HepG2 (cell line): ENCODE data around the gene IFT172. TPM values are rescaled to one million over a fixed set of nuclear protein-coding genes. Genes with fewer than 3 reads are reported as not detected.

Experiments
- ATAC-seq: fragments of 200-7000 bp; cut with Tn5 transposase; 3 replicates; pipeline ENCODE4 v1.9.1; 2020; ENCODE audit warnings: mild to moderate bottlenecking, moderate library complexity
- BruUV-seq: library from RNA; stranded (reverse); fragments of 400-500 nt; replicated peaks from 2 replicates; lab custom pipeline; 2021; lab: Mats Ljungman, UMichigan
- CTCF ChIA-PET: fragments of 300-600 bp; formaldehyde crosslinking; extraction: SDS; loops from one replicate; lab custom pipeline; 2021; ENCODE audit warnings: low total read pairs, inconsistent platforms, low intra/inter-chr PET ratio; lab: Yijun Ruan, JAX
- POLR2A ChIA-PET: fragments of 350-600 bp; sonication (Branson Sonifier 250); formaldehyde crosslinking; loops from one replicate; lab custom pipeline; 2020; ENCODE audit warnings: antibody characterized with exemption, inconsistent platforms; lab: Yijun Ruan, JAX
- DNase-seq: peaks from one replicate; pipeline ENCODE4 v3.0.0-alpha.2; 2015; ENCODE audit warnings: low spot score
- FAIRE-seq: peaks from 3 replicates; lab custom pipeline; 2011; peaks lifted over from hg19 to GRCh38; lab: Jason Lieb, UNC
- H2AFZ ChIP-seq: one replicate; pipeline ENCODE4 v1.6.1; 2011; ENCODE audit warnings: low read length, inconsistent platforms
- H3K27ac ChIP-seq: fragments of 300-600 bp; 3 replicates; pipeline ENCODE4 v1.8.0; 2011; ENCODE audit warnings: mixed run types, mild to moderate bottlenecking, mixed read lengths, low read length, inconsistent platforms; ENCODE audit not compliant: insufficient read depth; ENCODE audit errors: extremely low read length
- H3K27me3 ChIP-seq, 2 experiments: fragments of 200-600 bp in 1 of 2; 2 replicates in 1 of 2; 3 replicates in 1 of 2; pipeline versions ENCODE4 v1.6.0 to v1.8.0; 2011; ENCODE audit warnings: low read length in 2 of 2, mild to moderate bottlenecking in 2 of 2, moderate library complexity in 2 of 2, inconsistent platforms in 1 of 2; ENCODE audit not compliant: insufficient read depth in 2 of 2, control insufficient read depth in 1 of 2
- H3K36me3 ChIP-seq, 2 experiments: fragments of 200-600 bp in 1 of 2; replicated peaks in 1 of 2; 2 replicates in 1 of 2; 3 replicates in 1 of 2; pipeline versions ENCODE4 v1.5.1 to v1.8.0; 2011; ENCODE audit warnings: low read length in 2 of 2, inconsistent platforms in 1 of 2; ENCODE audit not compliant: insufficient read depth in 2 of 2, control insufficient read depth in 1 of 2
- H3K4me1 ChIP-seq: 2 replicates; pipeline ENCODE4 v1.5.1; 2012; ENCODE audit warnings: low read length, inconsistent platforms; ENCODE audit not compliant: insufficient read depth
- H3K4me2 ChIP-seq: 2 replicates; pipeline ENCODE4 v1.6.0; 2011; ENCODE audit warnings: low read depth, low read length, inconsistent platforms
- H3K4me3 ChIP-seq, 3 experiments: fragments of 200-600 bp in 1 of 3; sonication (generic), shearing (Covaris generic) in 1 of 3; replicated peaks in 1 of 3; 2 replicates each; pipeline ENCODE4 v1.5.1; 2011 to 2016; ENCODE audit warnings: low read length in 3 of 3, inconsistent platforms in 2 of 3, low read depth in 2 of 3, mild to moderate bottlenecking in 2 of 3, control low read depth in 1 of 3, mixed read lengths in 1 of 3; ENCODE audit not compliant: insufficient read depth in 1 of 3
- H3K79me2 ChIP-seq: one replicate; pipeline ENCODE4 v1.6.1; 2011; ENCODE audit warnings: low read length, inconsistent platforms; ENCODE audit not compliant: insufficient read depth
- H3K9ac ChIP-seq: 2 replicates; pipeline ENCODE4 v1.6.0; 2011; ENCODE audit warnings: mild to moderate bottlenecking, low read depth, low read length, inconsistent platforms; ENCODE audit not compliant: insufficient read depth
- H3K9me3 ChIP-seq: 2 replicates; pipeline ENCODE4 v1.5.1; 2012; ENCODE audit warnings: mild to moderate bottlenecking, low read length
- H4K20me1 ChIP-seq: 2 replicates; pipeline ENCODE4 v1.6.0; 2011; ENCODE audit warnings: inconsistent platforms, mild to moderate bottlenecking, low read length, moderate library complexity; ENCODE audit not compliant: insufficient read depth
- CCAR2 ChIP-seq: fragments of 200-400 bp; formaldehyde crosslinking; optimal IDR thresholded peaks from 2 replicates; pipeline ENCODE3; 2018; ENCODE audit warnings: low read depth, mild to moderate bottlenecking, low read length, moderate library complexity
- CREB1 ChIP-seq, 2 experiments: fragments of 450-650 bp in 1 of 2; IDR thresholded peaks; 2 replicates each; pipeline ENCODE4 v1.6.1; 2016 to 2017; ENCODE audit warnings: control low read depth in 1 of 2, mild to moderate bottlenecking in 1 of 2, missing compliant biosample characterization in 1 of 2, missing genetic modification characterization in 1 of 2
- EED ChIP-seq: sonication (generic); formaldehyde crosslinking; IDR thresholded peaks from 2 replicates; pipeline ENCODE4 v1.5.0; 2020; ENCODE audit warnings: mild to moderate bottlenecking, missing genetic modification reagents
- HDAC1 ChIP-seq: sonication (generic); formaldehyde crosslinking; IDR thresholded peaks from 2 replicates; pipeline ENCODE4 v1.5.1; 2020; ENCODE audit warnings: mild to moderate bottlenecking, missing genetic modification reagents
- KLF12 ChIP-seq: sonication (generic); formaldehyde crosslinking; IDR thresholded peaks from 2 replicates; pipeline ENCODE4 v1.4.0; 2020; ENCODE audit warnings: missing genetic modification reagents, borderline replicate concordance
- NONO ChIP-seq, 2 experiments: fragments of 450-650 bp in 1 of 2; sonication (generic) in 1 of 2; formaldehyde crosslinking in 1 of 2; IDR thresholded peaks in 1 of 2; conservative IDR thresholded peaks in 1 of 2; 2 replicates each; pipeline versions ENCODE4 v1.6.1 to v1.8.0; 2017 to 2022; ENCODE audit warnings: mild to moderate bottlenecking in 1 of 2, missing genetic modification reagents in 1 of 2, moderate library complexity in 1 of 2
- NR2C2 ChIP-seq: sonication (generic); formaldehyde crosslinking; IDR thresholded peaks from 2 replicates; pipeline ENCODE4 v1.4.0; 2020; ENCODE audit warnings: missing genetic modification reagents, mild to moderate bottlenecking, moderate library complexity, borderline replicate concordance
- POGZ ChIP-seq: sonication (generic); formaldehyde crosslinking; IDR thresholded peaks from 2 replicates; pipeline ENCODE4 v1.4.0; 2020; ENCODE audit warnings: mild to moderate bottlenecking, missing genetic modification reagents
- POLR2AphosphoS2 ChIP-seq: IDR thresholded peaks from 2 replicates; pipeline ENCODE4 v1.6.1; 2011; ENCODE audit warnings: low read depth, low read length, improper control_type of control experiment
- PRPF4 ChIP-seq: fragments of 200-400 bp; formaldehyde crosslinking; IDR thresholded peaks from 2 replicates; pipeline ENCODE4 v1.6.1; 2016; ENCODE audit warnings: low read length, low read depth; ENCODE audit not compliant: poor library complexity, severe bottlenecking
- SAFB2 ChIP-seq: sonication (generic); formaldehyde crosslinking; IDR thresholded peaks from 2 replicates; pipeline ENCODE4 v1.5.1; 2020; ENCODE audit warnings: missing genetic modification reagents, low read depth, mild to moderate bottlenecking, borderline replicate concordance
- ZBTB38 ChIP-seq: sonication (generic); formaldehyde crosslinking; IDR thresholded peaks from 2 replicates; pipeline ENCODE4 v1.5.1; 2020; ENCODE audit warnings: mild to moderate bottlenecking, missing genetic modification reagents
- ZNF496 ChIP-seq: sonication (generic); formaldehyde crosslinking; IDR thresholded peaks from 2 replicates; pipeline ENCODE4 v1.8.1; 2023; ENCODE audit warnings: mild to moderate bottlenecking, moderate library complexity, missing genetic modification reagents; ENCODE audit not compliant: insufficient replicate concordance
- ZNF652 ChIP-seq: IDR thresholded peaks from 2 replicates; pipeline ENCODE4 v1.6.1; 2016; ENCODE audit warnings: low read depth, borderline replicate concordance
- ZNF781 ChIP-seq: sonication (generic); formaldehyde crosslinking; IDR thresholded peaks from 2 replicates; pipeline ENCODE4 v1.5.1; 2020; ENCODE audit warnings: borderline replicate concordance, mild to moderate bottlenecking, missing genetic modification reagents; ENCODE audit errors: not compliant biosample characterization
- ZSCAN12 ChIP-seq: sonication (generic); formaldehyde crosslinking; IDR thresholded peaks from 2 replicates; pipeline ENCODE4 v1.9.0; 2021; ENCODE audit warnings: mild to moderate bottlenecking, missing genetic modification reagents
- WGBS: methylation state at CpG from one replicate; pipeline ENCODE4 v1.1.6; 2017; ENCODE audit warnings: low lambda C conversion rate; 5-methylcytosine and 5-hydroxymethylcytosine counted together
- in situ Hi-C: cut with HindIII; loops from 2 replicates; pipeline ENCODE4 v1.10.0; 2017; ENCODE audit warnings: low pct_unique_long_range_greater_than_20kb; ENCODE audit not compliant: extremely low pct_ligation_motif_present
- intact Hi-C: fragments of 100-400 bp; cut with micrococcal nuclease; formaldehyde crosslinking; loops from one replicate; pipeline ENCODE4 v1.10.0; 2022; ENCODE audit not compliant: unreplicated experiment
- polyA plus RNA-seq, 8 experiments: library from polyadenylated mRNA; depleted of rRNA in 3 of 8; stranded (reverse) in 7 of 8; unstranded in 1 of 8; fragments of >200 nt; fragmentation: Illumina TruSeq in 4 of 8; extraction: Trizol in 4 of 8; gene quantifications; 2 replicates each; pipeline versions ENCODE4 v1.2.1 to v1.2.3, GENCODE V29; 2011 to 2016; ENCODE audit warnings: low read depth in 4 of 8, missing spikeins in 1 of 8, mixed read lengths in 1 of 8; ENCODE audit not compliant: insufficient read depth in 1 of 8
- total RNA-seq, 5 experiments: library from RNA; depleted of rRNA; stranded (reverse); fragments of >200 nt; fragmentation: Illumina TruSeq; extraction: Trizol; gene quantifications; 2 replicates each; pipeline ENCODE4 v1.2.3, GENCODE V29; 2016; ENCODE audit warnings: low read depth in 1 of 5
- TF ChIP-seq, protein P1 (sequence below): sonication (generic); formaldehyde crosslinking; conservative IDR thresholded peaks from 2 replicates; pipeline ENCODE4 v1.5.0; 2020; ENCODE audit warnings: missing genetic modification reagents

IFT172 gene
- total and polyA plus RNA-seq, 2 of the 13 experiments (the other 11 are each of a cell fraction or from before 2014, with no cell fraction given) = 21.6 to 35.7 TPM

DNA sequence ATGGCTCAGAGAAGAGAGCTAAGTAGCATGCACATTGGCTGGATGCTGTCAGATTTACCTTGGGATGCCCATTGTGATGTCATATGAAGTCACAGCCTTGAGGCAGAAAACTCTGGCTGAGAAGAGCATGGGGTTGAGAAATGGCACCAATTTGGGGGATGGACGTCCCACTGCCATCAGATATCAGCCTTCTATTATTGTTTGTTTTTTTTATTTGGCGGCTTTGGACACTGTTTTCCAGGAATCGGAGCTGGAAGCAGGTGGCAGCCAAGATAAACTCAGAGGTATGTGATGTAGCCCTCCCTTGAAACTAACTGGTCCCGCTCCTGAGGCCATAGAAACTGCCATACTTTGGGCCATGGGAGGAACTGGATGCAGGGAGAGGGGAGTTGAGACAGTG is 47.7 kb upstream of the IFT172 start:
- Histone ChIP-seq H2AFZ (no peak overlapping the region), H3K4me2 (no peak overlapping the region), H3K27ac (no peak overlapping the region), H3K4me3 (no peak overlapping the region), H3K9ac (no peak overlapping the region), H3K36me3 (no peaks in the 10 kb centered on the region), H3K27me3 (0 out of 5 replicates have a peak, but pooled peaks cover 0 to 5% of the 10 kb centered on the region in 2 experiments), H3K4me1 (peaks cover 6% of the 10 kb centered on the region; the same call in 1 of the 2 replicates), H4K20me1 (no peaks in the 10 kb centered on the region), H3K9me3 (no peaks in the 10 kb centered on the region), H3K79me2 (no peaks in the 10 kb centered on the region)
- TF ChIP-seq SAFB2 (CRISPR knock-in tag) (no peak), ZBTB38 (CRISPR knock-in tag) (no peak), POLR2AphosphoS2 (no peak), CREB1 (IDR thresholded peaks at IDR 0.05) (peak; percentile 27; the same call in 1 of the 2 replicates), CREB1 (CRISPR knock-in tag; IDR thresholded peaks at IDR 0.05) (no peak), ZSCAN12 (no peak), NR2C2 (CRISPR knock-in tag) (no peak)
- ATAC-seq (no peak; the same call in 2 of the 3 replicates), DNase-seq (no peak), FAIRE-seq (no peak)
- CTCF ChIA-PET = no interaction called here
- no TSS peak for BruUV-seq
- 35% methylated on average over 4 of the region's 4 CpGs for WGBS
- intact Hi-C loops (no loop called here), in situ Hi-C loops (no loop called here)
- POLR2A ChIA-PET = no interaction called here

DNA sequence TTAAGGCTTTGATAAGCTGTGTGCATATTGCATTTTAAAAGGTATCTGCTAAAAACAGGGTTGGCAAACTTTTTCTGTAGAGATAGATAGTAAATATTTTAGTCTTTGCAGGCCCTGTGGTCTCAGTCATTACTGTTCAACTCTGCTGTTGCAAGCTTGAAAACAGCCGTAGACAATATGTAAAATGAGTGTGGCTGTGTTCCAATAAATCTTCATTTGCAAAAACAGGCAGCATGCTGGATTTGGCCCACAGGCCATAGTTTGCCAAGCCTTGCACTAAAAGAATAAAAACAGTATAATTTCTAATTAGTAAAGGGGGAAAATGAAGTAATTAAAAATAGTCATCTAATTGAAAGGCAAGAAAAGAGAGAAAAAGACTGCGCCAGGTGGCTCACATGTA is 42.4 kb upstream of the IFT172 start:
- in situ Hi-C loops = no loop called here
- H3K9me3 ChIP-seq = no peaks in the 10 kb centered on the region
- no peaks in the 10 kb centered on the region for H3K36me3 ChIP-seq
- H3K4me1 ChIP-seq = no peaks in the 10 kb centered on the region
- no peaks in the 10 kb centered on the region for H4K20me1 ChIP-seq
- ChIA-PET POLR2A (no interaction called here), CTCF (no interaction called here)
- H3K9ac ChIP-seq = no peak overlapping the region
- FAIRE-seq (no peak), ATAC-seq (no peak), DNase-seq (no peak)
- no peak overlapping the region for H3K4me2 ChIP-seq
- no TSS peak for BruUV-seq
- no peak overlapping the region for H3K4me3 ChIP-seq
- H3K27me3 ChIP-seq = 0 out of 5 replicates have a peak, but pooled peaks cover 0 to 2% of the 10 kb centered on the region in 2 experiments
- whole genome bisulfite sequencing = 78% methylated on average over 2 of the region's 2 CpGs
- no peaks in the 10 kb centered on the region for H3K79me2 ChIP-seq
- intact Hi-C loops = no loop called here
- no peak overlapping the region for H3K27ac ChIP-seq
- H2AFZ ChIP-seq = no peak overlapping the region
- TF ChIP-seq HDAC1 (CRISPR knock-in tag) (no peak), KLF12 (CRISPR knock-in tag) (no peak), EED (CRISPR knock-in tag) (no peak), CCAR2 (no peak), ZNF496 (CRISPR knock-in tag) (no peak), POGZ (CRISPR knock-in tag) (no peak), NONO (IDR thresholded peaks at IDR 0.05) (no peak), NONO (CRISPR knock-in tag; conservative IDR thresholded peaks at IDR 0.05) (no peak), PRPF4 (no peak), ZNF781 (CRISPR knock-in tag) (no peak), ZNF652 (CRISPR knock-in tag) (no peak)
- TF ChIP-seq, protein P1, sequence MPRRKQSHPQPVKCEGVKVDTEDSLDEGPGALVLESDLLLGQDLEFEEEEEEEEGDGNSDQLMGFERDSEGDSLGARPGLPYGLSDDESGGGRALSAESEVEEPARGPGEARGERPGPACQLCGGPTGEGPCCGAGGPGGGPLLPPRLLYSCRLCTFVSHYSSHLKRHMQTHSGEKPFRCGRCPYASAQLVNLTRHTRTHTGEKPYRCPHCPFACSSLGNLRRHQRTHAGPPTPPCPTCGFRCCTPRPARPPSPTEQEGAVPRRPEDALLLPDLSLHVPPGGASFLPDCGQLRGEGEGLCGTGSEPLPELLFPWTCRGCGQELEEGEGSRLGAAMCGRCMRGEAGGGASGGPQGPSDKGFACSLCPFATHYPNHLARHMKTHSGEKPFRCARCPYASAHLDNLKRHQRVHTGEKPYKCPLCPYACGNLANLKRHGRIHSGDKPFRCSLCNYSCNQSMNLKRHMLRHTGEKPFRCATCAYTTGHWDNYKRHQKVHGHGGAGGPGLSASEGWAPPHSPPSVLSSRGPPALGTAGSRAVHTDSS (CRISPR knock-in tag) = no peak
